Mesenteric fat pad (tissue), 1 donor: Measurements from ENCODE around the gene TECTA. TPM values are rescaled to one million over a fixed set of nuclear protein-coding genes. Genes with fewer than 3 reads are reported as not detected.
"Not testable (repeated sequence)": the region's sequence is repeated elsewhere in the genome, so short reads cannot be mapped to it uniquely, and the experiment has no call there.

ENCODE experiments used
- DNase-seq: peaks from one replicate; pipeline ENCODE4 v3.0.0-alpha.2; 2020; ENCODE audit warnings: low spot score
- total RNA-seq: library from RNA; stranded (reverse); fragmentation: NEBNext Ultra II Directional; extraction: Animal tissue kit (Norgen Biotek cat#: 25700); gene quantifications from one replicate; pipeline ENCODE4 v1.2.1, GENCODE V29; 2021
- donor health status: DM: yes; HTN: yes; CAD: no.

TECTA gene
- total RNA-seq, 1 donor from 2014 or later = 0.84 TPM

GRCh38 chr11:121226415-121227263 is 125.6 kb downstream of the TECTA start:
- no peak for DNase-seq

- no peak for DNase-seq
Observed at GRCh38 chr11:121228851-121229250, 127.8 kb downstream of the TECTA start.

- no peak for DNase-seq
Observed at GRCh38 chr11:121229495-121230215, 128.6 kb downstream of the TECTA start.

GRCh38 chr11:121231576-121232278 is 130.7 kb downstream of the TECTA start:
- no peak for DNase-seq

GRCh38 chr11:121235057-121235456 is 134.0 kb downstream of the TECTA start:
- DNase-seq = no peak

- DNase-seq = no peak
Observed at GRCh38 chr11:121236115-121237001, 135.3 kb downstream of the TECTA start.

GRCh38 chr11:121237247-121237646 is 136.2 kb downstream of the TECTA start:
- not testable (repeated sequence) for DNase-seq

GRCh38 chr11:121237686-121238658 is 136.9 kb downstream of the TECTA start:
- DNase-seq = no peak

- no peak for DNase-seq
Observed at GRCh38 chr11:121238956-121239355, 137.9 kb downstream of the TECTA start.

- not testable (repeated sequence) for DNase-seq
Observed at GRCh38 chr11:121240001-121240400, 139.0 kb downstream of the TECTA start.

- no peak for DNase-seq
Observed at GRCh38 chr11:121240650-121241303, 139.7 kb downstream of the TECTA start.

Other genes starting within 250 kb of the TECTA start
- gene TBCEL, start 77.1 kb upstream of the TECTA start, total RNA-seq = 23.6 TPM
- 20.7 TPM for gene SC5D, start 191.5 kb downstream of the TECTA start, total RNA-seq